AG09319 (cell line): ENCODE measurements around the gene RCAN2.

Experiments
- DNase-seq: peaks from one replicate; pipeline ENCODE4 v3.0.0-alpha.2; 2010; ENCODE audit warnings: low read depth; ENCODE audit errors: extremely low read depth
- TF ChIP-seq, protein P1 (sequence below): IDR thresholded peaks from 2 replicates; pipeline ENCODE4 v1.5.1; 2011; ENCODE audit warnings: low read depth, mild to moderate bottlenecking, inconsistent platforms, low read length, moderate library complexity

RCAN2 gene

GRCh38 chr6:46370622-46371021, 120.6 kb downstream of the RCAN2 start:
- DNase-seq = no peak
- TF ChIP-seq, protein P1, sequence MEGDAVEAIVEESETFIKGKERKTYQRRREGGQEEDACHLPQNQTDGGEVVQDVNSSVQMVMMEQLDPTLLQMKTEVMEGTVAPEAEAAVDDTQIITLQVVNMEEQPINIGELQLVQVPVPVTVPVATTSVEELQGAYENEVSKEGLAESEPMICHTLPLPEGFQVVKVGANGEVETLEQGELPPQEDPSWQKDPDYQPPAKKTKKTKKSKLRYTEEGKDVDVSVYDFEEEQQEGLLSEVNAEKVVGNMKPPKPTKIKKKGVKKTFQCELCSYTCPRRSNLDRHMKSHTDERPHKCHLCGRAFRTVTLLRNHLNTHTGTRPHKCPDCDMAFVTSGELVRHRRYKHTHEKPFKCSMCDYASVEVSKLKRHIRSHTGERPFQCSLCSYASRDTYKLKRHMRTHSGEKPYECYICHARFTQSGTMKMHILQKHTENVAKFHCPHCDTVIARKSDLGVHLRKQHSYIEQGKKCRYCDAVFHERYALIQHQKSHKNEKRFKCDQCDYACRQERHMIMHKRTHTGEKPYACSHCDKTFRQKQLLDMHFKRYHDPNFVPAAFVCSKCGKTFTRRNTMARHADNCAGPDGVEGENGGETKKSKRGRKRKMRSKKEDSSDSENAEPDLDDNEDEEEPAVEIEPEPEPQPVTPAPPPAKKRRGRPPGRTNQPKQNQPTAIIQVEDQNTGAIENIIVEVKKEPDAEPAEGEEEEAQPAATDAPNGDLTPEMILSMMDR = no peak

DNA sequence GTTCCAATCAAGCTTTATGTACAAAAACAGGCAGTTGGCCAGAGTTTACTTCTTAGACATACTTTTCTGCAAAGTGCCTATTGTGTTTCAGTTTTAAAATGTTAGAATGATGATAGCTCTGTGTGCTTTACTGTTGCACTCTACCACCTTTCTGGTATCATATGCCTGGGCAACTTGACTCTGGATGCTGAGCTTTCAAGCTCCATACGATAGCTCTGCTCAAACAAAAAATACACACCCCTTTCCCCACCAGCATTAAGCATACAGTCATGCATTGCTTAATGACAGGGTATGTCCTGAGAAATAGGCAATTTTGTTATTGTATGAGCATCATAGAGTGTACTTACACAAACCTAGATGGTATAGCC, 123.1 kb downstream of the RCAN2 start:
- DNase-seq = no peak
- TF ChIP-seq, protein P1 = no peak

- TF ChIP-seq, protein P1 = no peak
- DNase-seq = no peak
These were observed 123.7 kb downstream of the RCAN2 start for GRCh38 chr6:46367354-46368168.

DNA sequence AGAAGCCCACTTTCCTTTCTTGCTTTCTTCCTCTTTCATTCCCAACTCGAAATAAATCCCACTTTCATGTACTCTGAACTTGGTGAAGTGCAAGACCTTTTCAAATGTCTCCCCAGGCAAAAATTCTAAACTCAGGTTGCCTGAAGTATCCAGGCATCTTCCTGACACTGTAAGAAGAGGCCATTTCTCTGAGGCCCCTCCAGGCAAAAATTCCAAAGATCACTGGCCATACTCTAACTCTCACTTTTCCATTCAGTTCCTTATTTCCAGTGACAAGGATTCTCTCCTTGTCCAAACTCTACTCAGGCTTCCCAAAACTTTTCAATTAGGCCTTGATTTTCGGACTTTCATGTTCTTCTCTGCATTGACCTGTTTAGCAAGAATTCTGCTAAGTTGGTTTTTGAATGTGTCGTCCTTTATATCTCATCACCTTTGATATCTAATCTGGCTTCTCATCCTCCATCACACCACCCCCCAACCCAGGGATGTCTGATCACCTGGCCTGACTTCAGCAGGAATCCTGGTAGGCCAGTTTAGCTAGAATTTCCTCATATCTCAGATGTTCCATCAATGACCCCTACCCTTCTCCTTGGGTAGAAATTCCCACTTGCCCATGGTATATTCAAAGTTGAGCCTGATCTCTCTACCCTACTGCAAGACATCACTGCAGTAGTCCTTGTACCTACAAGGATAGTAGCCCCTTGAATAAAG, 124.9 kb downstream of the RCAN2 start:
- TF ChIP-seq, protein P1 = no peak
- no peak for DNase-seq

DNA sequence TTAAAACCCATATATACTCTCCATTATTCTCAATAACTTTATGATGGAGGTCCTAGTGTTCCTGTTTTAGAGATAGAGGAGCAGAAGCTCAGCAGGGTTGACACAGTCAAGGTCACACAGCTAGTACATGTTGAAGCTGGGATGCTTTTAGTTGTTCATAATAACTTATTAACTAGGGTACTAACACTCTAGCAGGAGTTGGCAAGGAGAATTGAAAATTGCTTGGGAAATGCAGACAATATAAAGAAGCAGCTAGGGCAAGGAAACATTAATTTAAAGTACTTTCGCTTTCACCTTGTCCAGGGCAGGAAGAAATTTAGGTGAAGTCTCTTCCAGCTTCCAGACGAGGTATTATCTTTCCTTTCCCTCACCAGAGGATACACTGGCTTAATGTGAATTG, 133.7 kb downstream of the RCAN2 start:
- no peak for DNase-seq
- TF ChIP-seq, protein P1 = no peak

DNA sequence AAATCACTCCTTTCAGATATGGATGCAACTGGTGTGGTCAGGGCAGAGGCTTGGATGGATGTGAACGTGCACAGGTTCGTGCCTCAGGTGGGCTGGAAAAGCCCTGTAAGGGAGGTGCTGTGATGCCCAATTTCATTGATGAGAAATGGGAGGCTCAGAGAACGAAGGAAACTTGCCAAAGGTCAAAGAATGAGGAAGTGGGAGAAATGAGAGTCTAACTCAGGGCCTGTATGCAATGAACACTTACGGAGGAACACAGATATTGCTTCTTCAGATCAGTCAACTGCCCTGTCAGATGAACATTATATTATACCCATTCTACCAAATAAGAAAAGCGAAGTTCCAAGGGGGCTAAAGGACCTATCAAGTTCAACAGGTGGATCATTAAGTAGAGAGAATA, 134.7 kb downstream of the RCAN2 start:
- TF ChIP-seq, protein P1 = no peak

DNA sequence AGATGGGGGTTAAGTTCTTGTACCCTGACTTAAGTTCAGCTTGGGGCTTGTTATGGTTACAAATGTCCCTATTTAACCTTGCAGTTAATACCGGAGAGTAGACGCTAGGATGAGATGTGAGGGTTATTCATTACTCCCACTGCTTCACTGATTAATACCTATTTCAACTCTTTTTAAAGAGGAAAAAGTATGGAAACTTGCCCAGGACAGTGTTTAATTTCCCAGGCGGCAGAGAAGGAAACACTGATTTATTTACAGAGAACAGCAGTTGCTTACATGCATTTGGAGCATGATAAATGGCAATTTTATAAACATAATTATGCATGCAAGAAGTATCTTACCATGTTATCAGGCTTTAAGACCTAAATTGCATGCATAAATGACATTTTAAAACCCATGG, 137.7 kb downstream of the RCAN2 start:
- TF ChIP-seq, protein P1 = no peak

More for the DNA sequence above, 134.7 kb downstream of the RCAN2 start:
- no peak for DNase-seq

More for the DNA sequence above, 137.7 kb downstream of the RCAN2 start:
- DNase-seq = no peak
